Endothelial cell of umbilical vein (primary cell): ENCODE data around the gene POLR2B. TPM values are rescaled to one million over a fixed set of nuclear protein-coding genes. Genes with fewer than 3 reads are reported as not detected.

Source experiments
- BruUV-seq: library from RNA; stranded (reverse); fragments of 400-500 nt; replicated peaks from 2 replicates; lab custom pipeline; 2021; lab: Mats Ljungman, UMichigan
- CTCF ChIA-PET: fragments of 300-600, 350-600 bp; sonication (Branson Sonifier 250); formaldehyde crosslinking; loops from one replicate; lab custom pipeline; 2021; ENCODE audit warnings: antibody characterized with exemption, inconsistent platforms; lab: Charles Lee
- POLR2A ChIA-PET: fragments of 300-600, 350-600 bp; sonication (Branson Sonifier 250); formaldehyde crosslinking; loops from one replicate; lab custom pipeline; 2021; ENCODE audit warnings: antibody characterized with exemption, inconsistent platforms; lab: Charles Lee
- DNase-seq: peaks from one replicate; pipeline ENCODE4 v3.0.0-alpha.2; 2011; ENCODE audit warnings: low read depth, low spot score
- FAIRE-seq: peaks from 2 replicates; lab custom pipeline; 2011; peaks lifted over from hg19 to GRCh38; lab: Jason Lieb, UNC
- H2AFZ ChIP-seq: 2 replicates; pipeline ENCODE4 v1.6.0; 2012; ENCODE audit warnings: low read depth, low read length, control low read depth, inconsistent platforms
- H3K27ac ChIP-seq: 2 replicates; pipeline ENCODE4 v1.5.1; 2011; ENCODE audit warnings: low read depth, mild to moderate bottlenecking, control low read depth, low read length, moderate library complexity; ENCODE audit not compliant: insufficient read depth
- H3K27me3 ChIP-seq, 2 experiments: 2 replicates each; pipeline versions ENCODE4 v1.6.0 to v1.6.1; 2011; ENCODE audit warnings: low read length in 2 of 2, mixed read lengths in 1 of 2; ENCODE audit not compliant: control insufficient read depth in 2 of 2, insufficient read depth in 2 of 2
- H3K36me3 ChIP-seq, 2 experiments: 2 replicates in 1 of 2; 3 replicates in 1 of 2; pipeline ENCODE4 v1.5.1; 2011; ENCODE audit warnings: low read length in 2 of 2, mild to moderate bottlenecking in 1 of 2, moderate library complexity in 1 of 2; ENCODE audit not compliant: control insufficient read depth in 2 of 2, insufficient read depth in 2 of 2; ENCODE audit errors: extremely low read depth in 1 of 2
- H3K4me1 ChIP-seq: 3 replicates; pipeline ENCODE4 v1.5.1; 2011; ENCODE audit warnings: mild to moderate bottlenecking, low read length; ENCODE audit not compliant: control insufficient read depth, insufficient read depth; ENCODE audit errors: extremely low read depth
- H3K4me2 ChIP-seq: 2 replicates; pipeline ENCODE4 v1.6.1; 2011; ENCODE audit warnings: low read length, control low read depth, mixed read lengths; ENCODE audit not compliant: insufficient read depth
- H3K4me3 ChIP-seq, 3 experiments: fragments of 200-600 bp in 1 of 3; sonication (generic), shearing (Covaris generic) in 1 of 3; replicated peaks in 1 of 3; 2 replicates each; pipeline ENCODE4 v1.5.1; 2011 to 2016; ENCODE audit warnings: control low read depth in 3 of 3, low read length in 3 of 3, mild to moderate bottlenecking in 2 of 3, inconsistent platforms in 1 of 3, low read depth in 1 of 3, moderate library complexity in 1 of 3; ENCODE audit not compliant: insufficient read depth in 1 of 3
- H3K79me2 ChIP-seq: 2 replicates; pipeline ENCODE4 v1.6.0; 2012; ENCODE audit warnings: low read length, inconsistent platforms; ENCODE audit not compliant: control insufficient read depth, insufficient read depth
- H3K9ac ChIP-seq: replicated peaks from 2 replicates; pipeline ENCODE3; 2011; ENCODE audit warnings: low read length, control low read depth; ENCODE audit not compliant: insufficient read depth; ENCODE audit errors: extremely low read depth
- H3K9me1 ChIP-seq: replicated peaks from 3 replicates; pipeline ENCODE4 v1.6.0; 2011; ENCODE audit warnings: mild to moderate bottlenecking, low read length; ENCODE audit not compliant: control insufficient read depth, insufficient read depth; ENCODE audit errors: extremely low read depth
- H3K9me3 ChIP-seq: replicated peaks from 2 replicates; pipeline ENCODE4 v1.5.1; 2012; ENCODE audit warnings: low read length, inconsistent platforms; ENCODE audit not compliant: control insufficient read depth, insufficient read depth
- H4K20me1 ChIP-seq: replicated peaks from 2 replicates; pipeline ENCODE3; 2011; ENCODE audit warnings: mild to moderate bottlenecking, low read length; ENCODE audit not compliant: control insufficient read depth, insufficient read depth; ENCODE audit errors: extremely low read depth
- CTCF ChIP-seq, 2 donors: IDR thresholded peaks; 1 replicate in 1 of 2; 2 replicates in 1 of 2; pipeline ENCODE4 v1.5.1; 2011; ENCODE audit warnings: low read length in 2 of 2, mild to moderate bottlenecking in 2 of 2, moderate library complexity in 2 of 2, control low read depth in 1 of 2, inconsistent platforms in 1 of 2, low read depth in 1 of 2; ENCODE audit not compliant: insufficient read depth in 1 of 2; ENCODE audit errors: extremely low read depth in 1 of 2
- EZH2 ChIP-seq: IDR thresholded peaks from 2 replicates; pipeline ENCODE4 v1.6.1; 2012; ENCODE audit warnings: borderline replicate concordance, low read depth, mild to moderate bottlenecking, moderate library complexity, low read length, inconsistent platforms; ENCODE audit not compliant: severe bottlenecking
- FOS ChIP-seq: IDR thresholded peaks from 2 replicates; pipeline ENCODE4 v1.6.1; 2011; ENCODE audit warnings: mild to moderate bottlenecking, low read length, moderate library complexity, borderline replicate concordance; ENCODE audit not compliant: insufficient read depth
- GATA2 ChIP-seq: IDR thresholded peaks from 2 replicates; pipeline ENCODE4 v1.7.0; 2011; ENCODE audit warnings: low read depth, mild to moderate bottlenecking, moderate library complexity, mixed read lengths, low read length; ENCODE audit not compliant: insufficient read length, insufficient read depth
- JUN ChIP-seq: IDR thresholded peaks from 2 replicates; pipeline ENCODE4 v1.6.1; 2011; ENCODE audit warnings: borderline replicate concordance, low read depth; ENCODE audit not compliant: insufficient read length, insufficient read depth
- MAX ChIP-seq: IDR thresholded peaks from 2 replicates; pipeline ENCODE4 v1.6.1; 2011; ENCODE audit not compliant: insufficient read depth, insufficient read length
- MYC ChIP-seq: IDR thresholded peaks from one replicate; pipeline ENCODE4 v1.6.1; 2011; ENCODE audit warnings: mild to moderate bottlenecking, low read depth, low read length
- POLR2A ChIP-seq: IDR thresholded peaks from 2 replicates; pipeline ENCODE4 v1.6.1; 2012; ENCODE audit warnings: low read depth, mild to moderate bottlenecking, control low read depth, low read length
- POLR2AphosphoS5 ChIP-seq: IDR thresholded peaks from 2 replicates; pipeline ENCODE4 v1.6.1; 2012; ENCODE audit warnings: low read depth, mild to moderate bottlenecking, control low read depth, low read length, moderate library complexity; ENCODE audit not compliant: insufficient read depth
- dilution Hi-C: fragments of 300-500 bp; cut with MboI; formaldehyde crosslinking; loops from one replicate; pipeline ENCODE4 v1.15.0; 2019; ENCODE audit warnings: low sequenced_read_pairs; ENCODE audit not compliant: extremely low pct_ligation_motif_present
- intact Hi-C: fragments of 100-400 bp; cut with micrococcal nuclease; formaldehyde crosslinking; loops from one replicate; pipeline ENCODE4 v1.10.0; 2022
- polyA plus RNA-seq, 4 experiments: library from polyadenylated mRNA; depleted of rRNA in 3 of 4; stranded (reverse) in 3 of 4; unstranded in 1 of 4; fragments of >200 nt; gene quantifications; 2 replicates each; pipeline versions ENCODE4 v1.2.1 to v1.2.3, GENCODE V29; 2011 to 2012; ENCODE audit warnings: missing spikeins in 1 of 4
- total RNA-seq: library from RNA; stranded (reverse); gene quantifications from 2 replicates; pipeline ENCODE4 v1.2.3, GENCODE V29; 2021

The POLR2B gene
- total and polyA plus RNA-seq, 2 donors (not counting 3 experiments of a cell fraction or from before 2014, with no cell fraction given) = 75.5 to 148 TPM

- TF ChIP-seq GATA2 (no peak), JUN (no peak), POLR2A (no peak), CTCF (IDR thresholded peaks at IDR 0.05; ENCODE audit: extremely low read depth in 1 of 2, insufficient read depth in 1 of 2, low read depth in 1 of 2, low read length in 2 of 2) (no peak), POLR2AphosphoS5 (no peak), EZH2 (no peak), FOS (no peak), MAX (no peak), MYC (no peak)
- dilution Hi-C loops = no loop called here
These were observed 38.3 kb upstream of the POLR2B start for GRCh38 chr4:56940403-56940802.

More at GRCh38 chr4:56940403-56940802, 38.3 kb upstream of the POLR2B start:
- ChIA-PET POLR2A (no interaction called here), CTCF (no interaction called here)
- Histone ChIP-seq H3K9me3 (no peaks in the 10 kb centered on the region), H3K4me1 (peaks cover 10% of the 10 kb centered on the region), H3K9me1 (no peaks in the 10 kb centered on the region), H3K27me3 (no peaks in the 10 kb centered on the region), H3K9ac (no peak overlapping the region), H3K79me2 (no peaks in the 10 kb centered on the region), H3K27ac (no peak overlapping the region), H3K36me3 (no peaks in the 10 kb centered on the region), H3K4me2 (no peak overlapping the region), H4K20me1 (no peaks in the 10 kb centered on the region), H2AFZ (no peak overlapping the region), H3K4me3 (no peak overlapping the region)
- DNase-seq (no peak), FAIRE-seq (no peak)
- no TSS peak for BruUV-seq
- intact Hi-C loops = no loop called here
